Mesenchymal stem cell (in vitro differentiated cells and primary cell): ENCODE results near the gene NTPCR.
A peak's percentile ranks its signal among the peaks of the same experiment; 100 is the strongest.
"Not testable (repeated sequence)": the region's sequence is repeated elsewhere in the genome, so short reads cannot be mapped to it uniquely, and the experiment has no call there.

ENCODE experiments used
- DNase-seq: peaks from one replicate; pipeline ENCODE4 v3.0.0-alpha.2; 2013
- H2AFZ ChIP-seq: one replicate; pipeline ENCODE4 v1.6.1; 2013; ENCODE audit warnings: low read depth, mild to moderate bottlenecking, control low read depth, inconsistent platforms, low read length, moderate library complexity
- H2AK5ac ChIP-seq: 2 replicates; pipeline ENCODE4 v1.6.1; 2013; ENCODE audit warnings: low read length, moderate library complexity, mild to moderate bottlenecking, inconsistent platforms; ENCODE audit not compliant: severe bottlenecking
- H2BK120ac ChIP-seq: one replicate; pipeline ENCODE4 v1.6.1; 2013; ENCODE audit warnings: low read depth, mild to moderate bottlenecking, inconsistent platforms, low read length, moderate library complexity
- H2BK12ac ChIP-seq, 2 experiments: one replicate each; pipeline ENCODE4 v1.6.1; 2013; ENCODE audit warnings: inconsistent platforms in 2 of 2, low read length in 2 of 2, mild to moderate bottlenecking in 2 of 2, moderate library complexity in 2 of 2, control low read depth in 1 of 2
- H2BK15ac ChIP-seq: one replicate; pipeline ENCODE4 v1.6.1; 2013; ENCODE audit warnings: mild to moderate bottlenecking, low read depth, inconsistent platforms; ENCODE audit not compliant: poor library complexity, severe bottlenecking
- H2BK5ac ChIP-seq: 2 replicates; pipeline ENCODE4 v1.6.1; 2013; ENCODE audit warnings: low read depth, mild to moderate bottlenecking, low read length, control low read depth, inconsistent platforms; ENCODE audit not compliant: poor library complexity, severe bottlenecking
- H3K14ac ChIP-seq, 2 experiments: one replicate each; pipeline ENCODE4 v1.6.1; 2013; ENCODE audit warnings: inconsistent platforms in 2 of 2, low read length in 2 of 2, control low read depth in 1 of 2, mild to moderate bottlenecking in 1 of 2, moderate library complexity in 1 of 2
- H3K18ac ChIP-seq, 2 experiments: one replicate each; pipeline ENCODE4 v1.6.1; 2013; ENCODE audit warnings: inconsistent platforms in 2 of 2, low read length in 2 of 2, control low read depth in 1 of 2, low read depth in 1 of 2, mild to moderate bottlenecking in 1 of 2
- H3K23ac ChIP-seq, 2 experiments: one replicate each; pipeline ENCODE4 v1.6.1; 2013; ENCODE audit warnings: inconsistent platforms in 2 of 2, low read length in 2 of 2, mild to moderate bottlenecking in 2 of 2, moderate library complexity in 2 of 2, control low read depth in 1 of 2
- H3K27ac ChIP-seq: 2 replicates; pipeline ENCODE4 v1.5.1; 2013; ENCODE audit warnings: mild to moderate bottlenecking, moderate library complexity, low read length, control low read depth, inconsistent platforms; ENCODE audit not compliant: poor library complexity, severe bottlenecking
- H3K27me3 ChIP-seq, 2 experiments: 2 replicates each; pipeline versions ENCODE4 v1.6.1 to v1.7.0; 2013; ENCODE audit warnings: low read length in 2 of 2, mild to moderate bottlenecking in 2 of 2, moderate library complexity in 2 of 2, control low read depth in 1 of 2, inconsistent platforms in 1 of 2; ENCODE audit not compliant: control insufficient read depth in 1 of 2, insufficient read depth in 1 of 2
- H3K36me3 ChIP-seq, 2 experiments: 2 replicates each; pipeline versions ENCODE4 v1.6.1 to v1.7.0; 2013; ENCODE audit warnings: low read length in 2 of 2, control low read depth in 1 of 2, inconsistent platforms in 1 of 2, low read depth in 1 of 2, mild to moderate bottlenecking in 1 of 2; ENCODE audit not compliant: insufficient read depth in 2 of 2, control insufficient read depth in 1 of 2
- H3K4ac ChIP-seq, 2 experiments: one replicate each; pipeline ENCODE4 v1.6.1; 2013; ENCODE audit warnings: inconsistent platforms in 2 of 2, low read length in 2 of 2, mild to moderate bottlenecking in 2 of 2, moderate library complexity in 2 of 2, control low read depth in 1 of 2, low read depth in 1 of 2
- H3K4me1 ChIP-seq: 2 replicates; pipeline ENCODE4 v1.6.1; 2013; ENCODE audit warnings: low read depth, low read length, control low read depth; ENCODE audit not compliant: control insufficient read depth, insufficient read depth
- H3K4me2 ChIP-seq: 2 replicates; pipeline ENCODE4 v1.6.1; 2013; ENCODE audit warnings: low read length, mild to moderate bottlenecking, inconsistent platforms; ENCODE audit not compliant: poor library complexity, severe bottlenecking
- H3K4me3 ChIP-seq, 2 experiments: 2 replicates each; pipeline versions ENCODE4 v1.5.1 to v1.7.0; 2013; ENCODE audit warnings: low read length in 2 of 2, mild to moderate bottlenecking in 2 of 2, control low read depth in 1 of 2, low read depth in 1 of 2; ENCODE audit not compliant: insufficient read depth in 1 of 2
- H3K79me1 ChIP-seq: replicated peaks from 2 replicates; pipeline ENCODE4 v1.6.1; 2013; ENCODE audit warnings: mild to moderate bottlenecking, control low read depth, low read length, inconsistent platforms; ENCODE audit not compliant: poor library complexity, severe bottlenecking
- H3K9ac ChIP-seq: 2 replicates; pipeline ENCODE4 v1.7.0; 2013; ENCODE audit warnings: mild to moderate bottlenecking, low read length, moderate library complexity
- H3K9me3 ChIP-seq: 2 replicates; pipeline ENCODE4 v1.7.0; 2013; ENCODE audit warnings: mild to moderate bottlenecking, low read length; ENCODE audit not compliant: control insufficient read depth
- H4K8ac ChIP-seq: one replicate; pipeline ENCODE4 v1.6.1; 2013; ENCODE audit warnings: inconsistent platforms, mild to moderate bottlenecking, low read length, moderate library complexity
- H4K91ac ChIP-seq: one replicate; pipeline ENCODE4 v1.6.1; 2013; ENCODE audit warnings: mild to moderate bottlenecking, low read length, inconsistent platforms
- WGBS: methylation state at CpG from one replicate; pipeline ENCODE4 v1.1.7; 2013; ENCODE audit warnings: mixed read lengths; 5-methylcytosine and 5-hydroxymethylcytosine counted together

NTPCR gene

DNA sequence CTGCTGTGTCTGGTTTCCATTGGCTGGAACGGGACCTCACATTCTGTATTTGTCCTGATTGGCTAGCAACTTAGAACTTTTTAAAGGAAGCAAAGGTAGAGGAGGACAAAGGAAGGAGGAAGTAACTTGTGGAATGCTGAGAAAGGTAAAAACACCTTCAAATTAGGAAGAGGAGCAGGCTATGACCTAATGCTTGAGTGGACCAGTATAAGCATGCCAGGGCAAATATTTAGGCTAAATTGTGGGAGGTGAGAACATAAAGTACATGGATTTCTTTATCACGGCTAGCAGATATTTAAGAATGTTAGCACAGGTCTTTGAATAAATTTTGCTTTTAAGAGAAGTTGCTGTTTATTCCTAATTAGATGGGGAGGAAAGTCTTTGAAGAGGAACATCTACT is 36.1 kb upstream of the NTPCR start:
- H3K27ac ChIP-seq, H3K79me1 ChIP-seq, H3K23ac ChIP-seq, H2BK120ac ChIP-seq, H3K9me3 ChIP-seq, H3K36me3 ChIP-seq, H2AK5ac ChIP-seq, H3K4me1 ChIP-seq, H2AFZ ChIP-seq, H3K4me2 ChIP-seq, H2BK12ac ChIP-seq, H3K4ac ChIP-seq, H4K91ac ChIP-seq, H2BK15ac ChIP-seq, H3K9ac ChIP-seq, H3K14ac ChIP-seq, H3K18ac ChIP-seq, H3K27me3 ChIP-seq, H4K8ac ChIP-seq, H2BK5ac ChIP-seq, DNase-seq, H3K4me3 ChIP-seq: not testable (repeated sequence)
- WGBS, result 94% methylated on average over 2 of the region's 2 CpGs

DNA sequence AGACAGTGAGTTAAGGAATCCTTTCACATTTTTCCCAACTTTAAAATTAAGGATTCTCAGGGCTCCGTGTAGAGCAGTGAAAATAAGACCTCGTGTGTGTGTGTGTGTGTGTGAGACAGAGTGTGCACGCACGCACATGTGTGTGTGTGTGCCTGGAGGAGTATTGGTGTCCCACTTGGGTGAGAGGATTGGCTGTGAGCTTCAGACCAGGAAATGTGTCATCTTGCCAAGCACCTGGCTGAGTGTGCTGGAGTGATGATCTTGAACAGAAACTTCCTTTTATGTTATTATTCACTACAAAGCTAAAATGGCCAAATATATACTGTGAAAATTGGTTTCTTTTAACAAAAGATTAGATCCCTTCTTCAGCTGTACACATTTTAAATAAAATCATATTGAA is 35.2 kb upstream of the NTPCR start:
- Histone ChIP-seq H4K8ac (no peak overlapping the region), H2AFZ (no peak overlapping the region), H3K4me1 (no peaks in the 10 kb centered on the region), H2BK5ac (no peak overlapping the region), H3K9ac (no peak overlapping the region), H3K27ac (no peak overlapping the region), H2BK15ac (no peak overlapping the region), H3K4me2 (no peak overlapping the region), H2BK120ac (no peak overlapping the region), H3K4ac (no peak overlapping the region), H3K9me3 (no peaks in the 10 kb centered on the region), H3K14ac (no peak overlapping the region), H3K18ac (no peak overlapping the region), H4K91ac (no peak overlapping the region), H2AK5ac (no peak overlapping the region), H3K36me3 (no peaks in the 10 kb centered on the region), H3K4me3 (no peak overlapping the region), H3K23ac (no peak overlapping the region), H3K79me1 (no peaks in the 10 kb centered on the region), H2BK12ac (no peak overlapping the region), H3K27me3 (no peaks in the 10 kb centered on the region)
- whole genome bisulfite sequencing, result 97% methylated on average over 4 of the region's 4 CpGs
- no peak for DNase-seq

DNA sequence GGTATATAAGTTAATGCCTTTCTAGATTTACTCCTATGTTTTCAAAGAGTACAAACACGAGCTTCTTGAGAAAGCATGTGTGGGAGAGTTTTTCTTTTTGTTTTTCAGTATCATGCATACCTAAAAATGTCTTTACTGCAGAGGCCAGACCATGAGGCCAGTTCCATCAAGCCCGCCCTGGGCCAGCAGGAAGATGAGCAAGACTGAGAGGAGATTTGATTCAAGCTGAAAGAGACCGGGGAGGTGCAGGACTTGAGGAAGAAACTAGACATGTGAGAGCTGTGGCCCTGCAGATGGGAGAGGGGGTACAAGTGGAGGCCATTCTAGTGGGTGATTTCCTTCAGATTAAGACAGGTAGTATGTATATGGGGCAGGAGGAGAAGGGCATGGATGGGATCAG is 33.4 kb upstream of the NTPCR start:
- Histone ChIP-seq H4K91ac (no peak overlapping the region), H4K8ac (no peak overlapping the region), H3K27me3 (no peaks in the 10 kb centered on the region), H3K9ac (no peak overlapping the region), H2BK15ac (no peak overlapping the region), H3K79me1 (no peaks in the 10 kb centered on the region), H3K4me2 (no peak overlapping the region), H3K36me3 (no peaks in the 10 kb centered on the region), H2BK12ac (no peak overlapping the region), H2AFZ (no peak overlapping the region), H3K9me3 (no peaks in the 10 kb centered on the region), H3K4me1 (no peaks in the 10 kb centered on the region), H3K14ac (no peak overlapping the region), H2BK5ac (no peak overlapping the region), H2AK5ac (no peak overlapping the region), H3K27ac (no peak overlapping the region), H2BK120ac (no peak overlapping the region), H3K4ac (no peak overlapping the region), H3K4me3 (no peak overlapping the region), H3K23ac (no peak overlapping the region), H3K18ac (no peak overlapping the region)
- 96% methylated on average over 2 of the region's 3 CpGs for WGBS
- DNase-seq, result no peak

DNA sequence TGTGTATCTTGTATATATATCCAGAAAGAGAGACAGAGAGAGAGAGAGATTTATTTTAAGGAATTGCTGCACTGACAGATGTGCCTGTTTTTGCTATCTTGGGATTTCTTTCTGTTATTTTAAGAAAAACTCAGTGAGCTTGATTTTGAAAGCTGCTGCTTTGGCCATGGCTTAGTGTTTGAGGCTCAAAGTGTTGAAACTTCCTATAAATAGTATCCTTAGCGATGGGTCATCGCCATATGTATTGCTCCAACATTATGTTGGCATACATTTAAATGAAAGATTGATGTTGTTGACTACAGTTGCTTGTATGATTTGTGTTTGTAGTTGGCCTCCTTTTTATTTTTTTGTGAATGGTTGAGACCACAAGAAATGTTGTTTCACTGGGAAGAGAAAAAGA is 29.0 kb upstream of the NTPCR start:
- H3K4me1 ChIP-seq, result peaks cover 2% of the 10 kb centered on the region
- 96% methylated on average over 2 of the region's 2 CpGs for WGBS

More for the DNA sequence above, 29.0 kb upstream of the NTPCR start:
- no peak overlapping the region for H3K23ac ChIP-seq
- no peak overlapping the region for H3K14ac ChIP-seq
- DNase-seq, result peak; percentile 36
- no peak overlapping the region for H2BK15ac ChIP-seq
- no peak overlapping the region for H3K18ac ChIP-seq
- no peak overlapping the region for H3K9ac ChIP-seq
- H2BK12ac ChIP-seq, result no peak overlapping the region
- H3K4ac ChIP-seq, result no peak overlapping the region
- no peak overlapping the region for H2BK5ac ChIP-seq
- H3K36me3 ChIP-seq, result no peaks in the 10 kb centered on the region
- H3K4me3 ChIP-seq, result no peak overlapping the region
- H4K8ac ChIP-seq, result no peak overlapping the region
- H2AK5ac ChIP-seq, result no peak overlapping the region
- H2AFZ ChIP-seq, result no peak overlapping the region
- H2BK120ac ChIP-seq, result no peak overlapping the region
- H3K27ac ChIP-seq, result no peak overlapping the region
- no peaks in the 10 kb centered on the region for H3K9me3 ChIP-seq
- H3K4me2 ChIP-seq, result no peak overlapping the region
- H4K91ac ChIP-seq, result no peak overlapping the region
- H3K79me1 ChIP-seq, result no peaks in the 10 kb centered on the region
- no peaks in the 10 kb centered on the region for H3K27me3 ChIP-seq
